Measurements from ENCODE around the gene SCAMP4.

DNA sequence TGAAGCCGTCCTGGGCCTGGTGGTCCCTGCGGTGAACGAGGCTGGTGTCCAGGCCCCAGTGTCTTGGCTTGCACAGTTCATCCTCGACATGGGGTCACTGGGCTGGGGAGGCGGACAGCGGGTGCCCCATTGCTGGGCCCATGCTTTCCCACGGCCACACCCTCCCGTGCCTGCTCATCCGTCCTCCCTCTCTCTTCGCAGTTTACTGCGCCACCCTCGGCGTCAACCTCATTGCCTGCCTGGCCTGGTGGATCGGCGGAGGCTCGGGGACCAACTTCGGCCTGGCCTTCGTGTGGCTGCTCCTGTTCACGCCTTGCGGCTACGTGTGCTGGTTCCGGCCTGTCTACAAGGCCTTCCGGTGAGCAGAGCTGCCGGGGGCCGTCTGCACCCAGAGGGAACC, 12.7 kb downstream of the SCAMP4 start:
- no peak for TF ChIP-seq ZNF274 (IDR thresholded peaks at IDR 0.05; ENCODE audit: low read length)
- no peak for TF ChIP-seq ZNF274 (tag by site-specific recombination; IDR thresholded peaks at IDR 0.05; ENCODE audit: borderline replicate concordance)
- no peak for TF ChIP-seq ZBTB17 (tag by site-specific recombination; IDR thresholded peaks at IDR 0.05)
- no peak for TF ChIP-seq PBX3 (CRISPR knock-in tag; IDR thresholded peaks at IDR 0.05)
- no peak for TF ChIP-seq YY1 (tag by site-specific recombination; IDR thresholded peaks at IDR 0.05)
- TF ChIP-seq, protein P1, sequence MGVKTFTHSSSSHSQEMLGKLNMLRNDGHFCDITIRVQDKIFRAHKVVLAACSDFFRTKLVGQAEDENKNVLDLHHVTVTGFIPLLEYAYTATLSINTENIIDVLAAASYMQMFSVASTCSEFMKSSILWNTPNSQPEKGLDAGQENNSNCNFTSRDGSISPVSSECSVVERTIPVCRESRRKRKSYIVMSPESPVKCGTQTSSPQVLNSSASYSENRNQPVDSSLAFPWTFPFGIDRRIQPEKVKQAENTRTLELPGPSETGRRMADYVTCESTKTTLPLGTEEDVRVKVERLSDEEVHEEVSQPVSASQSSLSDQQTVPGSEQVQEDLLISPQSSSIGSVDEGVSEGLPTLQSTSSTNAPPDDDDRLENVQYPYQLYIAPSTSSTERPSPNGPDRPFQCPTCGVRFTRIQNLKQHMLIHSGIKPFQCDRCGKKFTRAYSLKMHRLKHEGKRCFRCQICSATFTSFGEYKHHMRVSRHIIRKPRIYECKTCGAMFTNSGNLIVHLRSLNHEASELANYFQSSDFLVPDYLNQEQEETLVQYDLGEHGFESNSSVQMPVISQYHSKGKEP (tag by site-specific recombination; IDR thresholded peaks at IDR 0.05): no peak
- TF ChIP-seq ZBTB1 (tag by site-specific recombination; IDR thresholded peaks at IDR 0.05): no peak
- TF ChIP-seq, protein P2, sequence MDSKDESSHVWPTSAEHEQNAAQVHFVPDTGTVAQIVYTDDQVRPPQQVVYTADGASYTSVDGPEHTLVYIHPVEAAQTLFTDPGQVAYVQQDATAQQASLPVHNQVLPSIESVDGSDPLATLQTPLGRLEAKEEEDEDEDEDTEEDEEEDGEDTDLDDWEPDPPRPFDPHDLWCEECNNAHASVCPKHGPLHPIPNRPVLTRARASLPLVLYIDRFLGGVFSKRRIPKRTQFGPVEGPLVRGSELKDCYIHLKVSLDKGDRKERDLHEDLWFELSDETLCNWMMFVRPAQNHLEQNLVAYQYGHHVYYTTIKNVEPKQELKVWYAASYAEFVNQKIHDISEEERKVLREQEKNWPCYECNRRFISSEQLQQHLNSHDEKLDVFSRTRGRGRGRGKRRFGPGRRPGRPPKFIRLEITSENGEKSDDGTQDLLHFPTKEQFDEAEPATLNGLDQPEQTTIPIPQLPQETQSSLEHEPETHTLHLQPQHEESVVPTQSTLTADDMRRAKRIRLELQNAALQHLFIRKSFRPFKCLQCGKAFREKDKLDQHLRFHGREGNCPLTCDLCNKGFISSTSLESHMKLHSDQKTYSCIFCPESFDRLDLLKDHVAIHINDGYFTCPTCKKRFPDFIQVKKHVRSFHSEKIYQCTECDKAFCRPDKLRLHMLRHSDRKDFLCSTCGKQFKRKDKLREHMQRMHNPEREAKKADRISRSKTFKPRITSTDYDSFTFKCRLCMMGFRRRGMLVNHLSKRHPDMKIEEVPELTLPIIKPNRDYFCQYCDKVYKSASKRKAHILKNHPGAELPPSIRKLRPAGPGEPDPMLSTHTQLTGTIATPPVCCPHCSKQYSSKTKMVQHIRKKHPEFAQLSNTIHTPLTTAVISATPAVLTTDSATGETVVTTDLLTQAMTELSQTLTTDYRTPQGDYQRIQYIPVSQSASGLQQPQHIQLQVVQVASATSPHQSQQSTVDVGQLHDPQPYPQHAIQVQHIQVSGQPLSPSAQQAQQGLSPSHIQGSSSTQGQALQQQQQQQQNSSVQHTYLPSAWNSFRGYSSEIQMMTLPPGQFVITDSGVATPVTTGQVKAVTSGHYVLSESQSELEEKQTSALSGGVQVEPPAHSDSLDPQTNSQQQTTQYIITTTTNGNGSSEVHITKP (tag by site-specific recombination; IDR thresholded peaks at IDR 0.05): no peak
- no peak for TF ChIP-seq ZNF521 (tag by site-specific recombination; IDR thresholded peaks at IDR 0.05)
- TF ChIP-seq ZNF202 (tag by site-specific recombination; IDR thresholded peaks at IDR 0.05; ENCODE audit: borderline replicate concordance): no peak
- TF ChIP-seq CTCF (tag by site-specific recombination; IDR thresholded peaks at IDR 0.05): no peak
- no peak for TF ChIP-seq TCF7L2 (IDR thresholded peaks at IDR 0.05; ENCODE audit: borderline replicate concordance, low read depth, low read length)
- no peak for TF ChIP-seq ZNF140 (tag by site-specific recombination; IDR thresholded peaks at IDR 0.05)
- no peak for TF ChIP-seq MEIS1 (CRISPR knock-in tag; IDR thresholded peaks at IDR 0.05; ENCODE audit: borderline replicate concordance)

Measured in HEK293 (cell line).